WI38 (cell line): ENCODE results near the gene CELF2.

Experiments
- H3K4me3 ChIP-seq: 2 replicates; pipeline ENCODE4 v1.5.1; 2011; ENCODE audit warnings: low read depth, mild to moderate bottlenecking, control low read depth, low read length
- TF ChIP-seq, protein P1 (sequence below): IDR thresholded peaks from 2 replicates; pipeline ENCODE4 v1.5.1; 2012; ENCODE audit warnings: low read depth, mild to moderate bottlenecking, control low read depth, low read length

The CELF2 gene

DNA sequence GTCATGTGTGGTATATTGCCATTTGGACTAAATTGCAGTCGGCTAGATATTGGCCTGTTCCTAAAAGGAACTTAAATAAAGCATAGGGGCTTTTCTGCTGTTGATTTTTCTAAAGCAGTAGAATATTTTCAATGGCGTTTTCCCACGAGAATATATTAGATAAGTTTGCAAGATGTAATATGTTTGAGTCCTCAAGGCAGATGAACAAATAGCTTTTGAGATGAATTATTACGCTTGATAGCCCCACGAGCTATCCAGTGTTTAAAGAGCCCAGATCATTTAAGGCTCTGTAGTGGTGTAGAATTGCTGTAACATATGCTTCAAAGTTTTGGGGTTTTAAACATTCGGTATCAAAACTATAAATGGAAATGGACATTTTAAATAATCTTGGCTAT, 2.9 kb downstream of the CELF2 start:
- no peak overlapping the region for H3K4me3 ChIP-seq

DNA sequence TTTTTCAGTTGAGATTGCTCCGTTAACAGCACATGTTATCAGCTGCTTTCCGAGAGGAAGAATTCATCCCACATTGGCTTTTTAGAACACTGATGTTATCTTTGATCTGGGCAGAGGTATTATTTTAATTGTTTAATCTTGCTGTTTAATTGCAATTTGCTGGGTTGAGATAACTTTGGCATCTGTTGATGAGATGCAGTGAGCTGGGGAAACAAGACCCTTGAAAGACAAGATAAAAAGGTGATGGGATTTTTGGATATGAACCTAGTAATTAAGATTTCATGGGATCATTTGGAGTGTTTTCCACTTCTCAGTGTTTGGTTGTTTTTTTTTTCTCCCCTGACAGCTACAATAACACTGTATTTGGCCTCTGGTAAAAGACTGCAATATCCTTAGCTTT, 4.5 kb downstream of the CELF2 start:
- H3K4me3 ChIP-seq: no peak overlapping the region
- TF ChIP-seq, protein P1, sequence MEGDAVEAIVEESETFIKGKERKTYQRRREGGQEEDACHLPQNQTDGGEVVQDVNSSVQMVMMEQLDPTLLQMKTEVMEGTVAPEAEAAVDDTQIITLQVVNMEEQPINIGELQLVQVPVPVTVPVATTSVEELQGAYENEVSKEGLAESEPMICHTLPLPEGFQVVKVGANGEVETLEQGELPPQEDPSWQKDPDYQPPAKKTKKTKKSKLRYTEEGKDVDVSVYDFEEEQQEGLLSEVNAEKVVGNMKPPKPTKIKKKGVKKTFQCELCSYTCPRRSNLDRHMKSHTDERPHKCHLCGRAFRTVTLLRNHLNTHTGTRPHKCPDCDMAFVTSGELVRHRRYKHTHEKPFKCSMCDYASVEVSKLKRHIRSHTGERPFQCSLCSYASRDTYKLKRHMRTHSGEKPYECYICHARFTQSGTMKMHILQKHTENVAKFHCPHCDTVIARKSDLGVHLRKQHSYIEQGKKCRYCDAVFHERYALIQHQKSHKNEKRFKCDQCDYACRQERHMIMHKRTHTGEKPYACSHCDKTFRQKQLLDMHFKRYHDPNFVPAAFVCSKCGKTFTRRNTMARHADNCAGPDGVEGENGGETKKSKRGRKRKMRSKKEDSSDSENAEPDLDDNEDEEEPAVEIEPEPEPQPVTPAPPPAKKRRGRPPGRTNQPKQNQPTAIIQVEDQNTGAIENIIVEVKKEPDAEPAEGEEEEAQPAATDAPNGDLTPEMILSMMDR: no peak

More for the DNA sequence above, 2.9 kb downstream of the CELF2 start:
- TF ChIP-seq, protein P1: no peak

DNA sequence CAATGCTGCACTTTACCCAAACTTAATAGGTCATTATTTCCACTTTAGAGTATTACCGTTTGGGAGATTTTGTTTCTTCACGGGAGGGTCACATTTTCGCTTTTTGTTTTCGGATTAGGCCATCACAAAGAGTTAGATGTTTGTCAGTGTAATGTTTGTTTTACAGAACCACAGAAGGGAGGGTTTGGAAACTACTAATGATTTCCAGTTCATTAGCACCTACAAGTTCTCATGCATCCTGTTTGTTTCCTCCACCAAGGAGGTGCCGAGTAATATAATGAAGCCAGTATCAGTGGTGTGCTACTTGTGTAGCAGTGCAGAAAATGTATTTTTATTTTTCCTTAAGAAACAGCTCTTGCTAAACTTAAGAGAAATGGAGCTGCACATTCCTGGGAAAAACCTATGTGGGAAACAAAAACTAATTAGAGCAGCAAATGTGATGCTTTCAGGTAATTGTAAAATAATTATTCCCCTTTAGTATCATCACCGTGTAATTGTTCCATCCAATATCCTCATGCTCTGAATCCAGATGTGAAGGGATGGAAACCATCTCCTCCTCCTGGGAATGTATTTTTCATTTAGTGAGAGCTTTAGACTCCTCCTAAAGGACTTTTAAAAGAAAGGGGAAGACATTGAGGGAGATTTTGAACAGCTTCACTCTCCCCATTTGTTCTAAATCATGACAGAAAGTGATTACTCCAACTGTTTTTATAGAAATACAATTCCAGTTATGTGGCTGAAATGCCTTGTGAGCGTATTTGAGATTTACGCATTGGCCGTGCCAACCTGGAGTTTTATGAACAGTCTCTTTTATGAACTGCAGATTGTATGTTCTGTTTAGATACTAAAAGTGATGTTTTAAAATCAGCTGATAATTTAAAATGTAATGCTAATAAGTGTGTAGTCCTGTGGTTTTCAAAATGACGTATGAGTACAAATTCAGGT, 5.6 kb downstream of the CELF2 start:
- no peak overlapping the region for H3K4me3 ChIP-seq
- TF ChIP-seq, protein P1: no peak

DNA sequence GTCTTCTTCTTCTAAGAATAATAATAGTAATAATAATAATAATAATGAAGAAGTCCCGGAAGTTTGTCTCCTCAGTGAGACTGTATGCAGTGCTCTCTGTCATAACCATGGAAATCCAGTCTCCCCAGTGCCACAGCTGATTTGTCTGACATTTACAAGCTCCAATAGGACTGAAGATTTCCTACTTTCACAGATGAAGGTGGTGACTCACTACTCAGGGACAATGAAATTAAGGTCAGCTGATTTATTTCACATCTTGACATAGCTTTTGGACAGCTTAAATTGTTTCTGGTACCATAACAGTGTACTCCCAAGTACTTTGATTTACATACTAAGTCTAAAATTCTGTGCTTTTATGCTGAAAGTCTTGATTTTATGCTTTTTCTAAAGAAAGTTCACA, 6.9 kb downstream of the CELF2 start:
- H3K4me3 ChIP-seq: no peak overlapping the region
- TF ChIP-seq, protein P1: no peak

DNA sequence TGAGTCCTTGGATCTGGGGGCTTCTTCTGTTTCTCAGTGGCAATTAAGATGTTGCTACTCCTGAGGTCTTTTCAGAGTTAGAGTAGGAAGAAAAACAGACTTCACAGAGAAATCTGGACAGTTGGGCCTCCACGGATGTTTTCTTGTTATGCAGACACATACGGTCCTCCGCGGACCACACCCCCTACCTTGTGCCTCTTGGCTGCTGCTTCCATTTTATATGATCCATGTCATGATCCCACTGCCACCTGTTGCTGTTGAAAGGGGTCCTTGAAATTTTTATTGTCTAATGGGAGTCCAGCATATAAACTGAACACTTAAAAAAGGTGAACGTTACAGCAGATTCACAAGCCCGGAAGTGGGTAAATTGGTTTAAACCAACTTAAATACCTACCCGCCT, 8.3 kb downstream of the CELF2 start:
- TF ChIP-seq, protein P1: no peak
- H3K4me3 ChIP-seq: no peak overlapping the region

DNA sequence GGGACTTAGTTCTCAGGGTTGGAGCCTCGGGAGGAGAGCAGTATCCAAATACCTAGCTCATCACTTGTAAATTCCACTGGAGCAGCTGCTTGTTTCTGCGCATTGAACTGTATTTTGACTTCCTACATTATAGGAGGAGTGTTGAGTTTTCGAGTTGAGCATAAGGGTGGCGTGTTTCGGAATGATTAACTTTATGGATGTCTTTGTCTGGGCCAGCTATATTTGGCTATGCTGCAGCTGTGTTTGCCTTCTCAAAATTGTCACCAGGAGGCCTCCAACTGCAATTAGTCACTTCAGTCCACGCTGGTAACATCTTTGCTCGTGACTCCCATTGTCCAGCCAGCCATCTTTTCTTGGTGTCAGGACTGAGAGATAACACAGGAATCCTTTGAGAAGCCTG, 9.1 kb downstream of the CELF2 start:
- no peak overlapping the region for H3K4me3 ChIP-seq

DNA sequence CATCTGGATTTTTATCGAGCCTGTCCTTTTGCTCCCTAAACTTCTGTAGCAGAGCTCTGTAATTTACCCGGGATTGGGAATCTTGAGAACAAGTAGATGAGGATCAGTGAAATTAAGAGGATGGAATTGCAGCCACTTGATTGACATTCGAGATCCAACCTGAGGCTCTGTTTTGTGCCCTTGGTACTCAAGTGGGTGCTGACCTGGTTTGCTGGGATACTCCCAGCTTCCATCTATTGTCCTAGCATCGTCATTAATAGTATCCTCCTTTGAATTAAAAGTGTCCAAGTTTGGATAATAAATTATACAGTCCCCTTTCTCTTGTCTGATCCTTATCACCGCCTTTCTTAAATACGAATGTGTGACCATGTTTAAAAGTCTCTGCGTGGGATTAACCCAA, 17.1 kb downstream of the CELF2 start:
- H3K4me3 ChIP-seq: no peak overlapping the region
- TF ChIP-seq, protein P1: no peak

More for the DNA sequence above, 9.1 kb downstream of the CELF2 start:
- TF ChIP-seq, protein P1: no peak
